Smooth muscle cell (in vitro differentiated cells): ENCODE measurements around the gene LDLRAD1. TPM values are rescaled to one million over a fixed set of nuclear protein-coding genes. Genes with fewer than 3 reads are reported as not detected.
"Not testable (repeated sequence)": the region's sequence is repeated elsewhere in the genome, so short reads cannot be mapped to it uniquely, and the experiment has no call there.

ENCODE experiments used
- DNase-seq: peaks from one replicate; lab custom pipeline; 2025; ENCODE audit not compliant: unreplicated experiment; lab: John Stamatoyannopoulos, UW
- H2AFZ ChIP-seq: fragments of 200-600 bp; sonication (generic); 2 replicates; pipeline ENCODE4 v1.6.0; 2016; ENCODE audit warnings: antibody characterized with exemption, low read depth, mild to moderate bottlenecking
- H3F3A ChIP-seq: fragments of 200-600 bp; sonication (generic); 2 replicates; pipeline ENCODE4 v1.6.0; 2017; ENCODE audit warnings: antibody characterized with exemption, low read depth
- H3K27ac ChIP-seq: fragments of 200-600 bp; sonication (generic); 2 replicates; pipeline ENCODE4 v1.5.1; 2016; ENCODE audit warnings: low read depth, mild to moderate bottlenecking
- H3K27me3 ChIP-seq: fragments of 200-600 bp; sonication (generic); 2 replicates; pipeline ENCODE4 v1.6.1; 2016; ENCODE audit warnings: low read depth, mild to moderate bottlenecking
- H3K36me3 ChIP-seq: fragments of 200-600 bp; sonication (generic); 2 replicates; pipeline ENCODE4 v1.5.1; 2016; ENCODE audit warnings: low read depth
- H3K4me1 ChIP-seq: fragments of 200-600 bp; sonication (generic); 2 replicates; pipeline ENCODE4 v1.5.1; 2016; ENCODE audit warnings: low read depth
- H3K4me2 ChIP-seq: fragments of 200-600 bp; sonication (generic); 2 replicates; pipeline ENCODE4 v1.6.0; 2016; ENCODE audit warnings: mild to moderate bottlenecking
- H3K4me3 ChIP-seq: fragments of 200-600 bp; sonication (generic); 2 replicates; pipeline ENCODE4 v1.5.1; 2016; ENCODE audit warnings: mild to moderate bottlenecking
- H3K79me2 ChIP-seq: fragments of 200-600 bp; sonication (generic); 2 replicates; pipeline ENCODE4 v1.6.0; 2016; ENCODE audit warnings: low read depth, mild to moderate bottlenecking
- H3K9ac ChIP-seq: fragments of 200-600 bp; sonication (generic); 2 replicates; pipeline ENCODE4 v1.6.0; 2016; ENCODE audit warnings: low read depth
- H3K9me3 ChIP-seq: fragments of 200-600 bp; sonication (generic); replicated peaks from 2 replicates; pipeline ENCODE4 v1.5.1; 2016; ENCODE audit warnings: low read depth
- H4K20me1 ChIP-seq: fragments of 200-600 bp; sonication (generic); 2 replicates; pipeline ENCODE4 v1.6.0; 2016; ENCODE audit warnings: low read depth
- CTCF ChIP-seq: fragments of 200-600 bp; sonication (generic); IDR thresholded peaks from 2 replicates; pipeline ENCODE4 v1.5.1; 2017; ENCODE audit warnings: borderline replicate concordance, mild to moderate bottlenecking, antibody characterized with exemption; ENCODE audit not compliant: insufficient read depth, poor library complexity, severe bottlenecking
- WGBS: methylation state at CpG from one replicate; pipeline ENCODE4 v1.1.7; 2016; ENCODE audit warnings: low lambda C conversion rate; 5-methylcytosine and 5-hydroxymethylcytosine counted together
- polyA plus RNA-seq: library from polyadenylated mRNA; unstranded; fragments of >200 nt; fragmentation: Nextera tagmentation; extraction: Ambion mirVana; gene quantifications from 2 replicates; pipeline ENCODE4 v1.2.1, GENCODE V29; 2016
- total RNA-seq: library from RNA; depleted of rRNA; stranded (reverse); fragments of >200 nt; gene quantifications from 2 replicates; pipeline ENCODE4 v1.2.3, GENCODE V29; 2014

Gene LDLRAD1
- total and polyA plus RNA-seq, 2 experiments from 2014 or later: not detected

- Histone ChIP-seq H3K4me3 (no peak overlapping the region), H3K27me3 (no peaks in the 10 kb centered on the region), H3K9ac (no peak overlapping the region), H3F3A (no peaks in the 10 kb centered on the region), H4K20me1 (no peaks in the 10 kb centered on the region), H3K36me3 (no peaks in the 10 kb centered on the region), H3K79me2 (no peaks in the 10 kb centered on the region), H3K4me2 (no peak overlapping the region), H2AFZ (no peak overlapping the region), H3K9me3 (no peaks in the 10 kb centered on the region), H3K27ac (no peak overlapping the region), H3K4me1 (no peaks in the 10 kb centered on the region)
- WGBS: 97% methylated on average over 1 of the region's 1 CpG
- no peak for TF ChIP-seq CTCF
- no peak for DNase-seq
Measured at GRCh38 chr1:53995683-53996082, 22.3 kb downstream of the LDLRAD1 start.

DNA sequence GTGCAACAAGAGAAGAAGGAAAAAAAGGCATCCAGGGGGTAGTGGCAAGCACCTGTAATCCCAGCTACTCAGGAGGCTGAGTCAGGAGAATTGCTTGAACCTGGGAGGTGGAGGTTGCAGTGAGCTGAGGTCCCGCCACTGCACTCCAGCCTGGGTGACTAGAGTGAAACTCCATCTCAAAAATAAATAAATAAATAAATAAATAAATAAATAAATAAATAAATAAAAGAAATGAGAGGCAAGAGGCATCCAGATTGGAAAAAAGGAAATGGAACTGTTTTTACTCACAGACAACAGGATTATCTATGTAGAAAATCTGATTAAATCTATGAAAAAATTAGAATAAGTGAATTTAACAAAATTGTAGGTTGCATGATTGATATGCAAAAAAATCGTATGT lies 23.5 kb downstream of the LDLRAD1 start:
- H4K20me1 ChIP-seq, H3K79me2 ChIP-seq, H3K4me1 ChIP-seq, H3F3A ChIP-seq, H3K27me3 ChIP-seq, H3K36me3 ChIP-seq, H3K9me3 ChIP-seq, H3K4me2 ChIP-seq, H3K4me3 ChIP-seq, H3K27ac ChIP-seq, H2AFZ ChIP-seq, DNase-seq, H3K9ac ChIP-seq: not testable (repeated sequence)
- WGBS: 90% methylated on average over 2 of the region's 2 CpGs

DNA sequence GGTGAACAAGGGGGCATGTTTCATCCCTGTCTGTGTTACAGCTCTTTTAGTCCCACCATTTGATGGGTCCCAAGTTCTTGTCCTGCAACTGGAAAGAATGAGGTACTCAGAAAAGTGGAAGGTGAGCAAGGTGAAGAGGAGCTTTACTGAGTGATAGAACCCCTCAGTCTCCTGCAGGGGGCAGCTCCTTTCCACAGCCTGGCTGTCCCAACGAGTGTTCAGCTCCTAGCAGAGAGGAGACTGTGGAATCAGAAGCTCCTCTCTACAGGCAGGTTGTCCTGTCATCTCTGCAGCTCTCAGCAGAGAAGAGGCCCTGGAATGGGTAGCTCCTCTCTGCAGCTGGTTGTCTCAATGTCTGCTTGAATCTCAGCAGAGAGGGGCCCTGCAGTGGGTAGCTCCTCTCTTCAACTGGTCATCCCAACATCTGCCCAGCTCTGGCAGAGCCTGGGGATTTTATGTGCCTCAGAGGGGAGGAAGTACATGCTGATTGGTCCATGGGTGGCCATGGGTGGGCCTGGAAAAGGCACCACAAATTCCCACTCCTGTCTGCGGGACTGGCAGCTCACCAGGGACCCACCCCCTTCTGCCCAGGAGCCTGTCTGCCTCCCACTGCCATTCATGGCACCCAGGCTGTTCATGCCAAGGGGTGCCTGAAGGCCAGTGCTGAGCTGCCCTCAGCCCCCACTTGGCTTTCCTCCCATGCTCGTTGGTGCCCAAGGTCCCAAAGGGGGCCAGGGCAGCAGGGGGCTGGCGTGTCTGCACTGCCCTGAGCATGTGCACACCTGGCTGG lies 25.7 kb downstream of the LDLRAD1 start:
- H3F3A ChIP-seq: no peaks in the 10 kb centered on the region
- H3K27me3 ChIP-seq: no peaks in the 10 kb centered on the region
- H3K27ac ChIP-seq: no peak overlapping the region
- DNase-seq: no peak
- no peaks in the 10 kb centered on the region for H3K36me3 ChIP-seq
- H3K79me2 ChIP-seq: no peaks in the 10 kb centered on the region
- no peak overlapping the region for H3K9ac ChIP-seq
- H3K4me3 ChIP-seq: no peak overlapping the region
- WGBS: 77% methylated on average over 4 of the region's 4 CpGs
- no peak overlapping the region for H2AFZ ChIP-seq
- peak; percentile 16 for TF ChIP-seq CTCF
- H3K4me2 ChIP-seq: no peak overlapping the region
- H3K9me3 ChIP-seq: no peaks in the 10 kb centered on the region
- H3K4me1 ChIP-seq: no peaks in the 10 kb centered on the region
- no peaks in the 10 kb centered on the region for H4K20me1 ChIP-seq

DNA sequence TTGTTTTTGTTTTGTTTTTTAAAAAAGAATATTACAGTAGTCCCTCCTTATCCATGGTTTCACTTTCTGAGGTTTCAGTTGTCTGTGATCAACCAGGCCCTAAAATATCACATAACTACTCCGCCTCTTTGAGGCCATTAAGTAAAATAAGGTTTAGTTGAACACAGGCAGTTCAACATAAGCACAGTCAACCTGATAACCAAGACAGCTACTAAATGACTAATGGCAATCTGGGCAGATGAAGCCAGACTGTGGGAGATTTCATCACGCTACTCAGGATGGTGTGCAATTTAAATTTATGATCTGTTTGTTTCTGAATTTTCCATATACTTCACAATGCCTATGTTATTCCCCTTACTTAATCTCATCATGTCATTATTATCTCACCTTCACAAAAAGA lies 30.1 kb downstream of the LDLRAD1 start:
- no peak overlapping the region for H3K4me2 ChIP-seq
- peaks cover 4% of the 10 kb centered on the region for H3K4me1 ChIP-seq
- H3K36me3 ChIP-seq: no peaks in the 10 kb centered on the region
- no peaks in the 10 kb centered on the region for H3K9me3 ChIP-seq
- no peak overlapping the region for H2AFZ ChIP-seq
- no peak overlapping the region for H3K27ac ChIP-seq
- H3K27me3 ChIP-seq: no peaks in the 10 kb centered on the region
- H3K4me3 ChIP-seq: no peak overlapping the region
- no peak overlapping the region for H3K9ac ChIP-seq
- no peaks in the 10 kb centered on the region for H3K79me2 ChIP-seq
- WGBS: 49% methylated on average over 2 of the region's 2 CpGs
- H3F3A ChIP-seq: no peaks in the 10 kb centered on the region
- TF ChIP-seq CTCF: no peak
- no peak for DNase-seq
- H4K20me1 ChIP-seq: no peaks in the 10 kb centered on the region
